ENCODE results near the gene OR5H14. TPM values are rescaled to one million over a fixed set of nuclear protein-coding genes. Genes with fewer than 3 reads are reported as not detected.

Gene OR5H14
- not detected for total RNA-seq
- not detected for polyA plus RNA-seq (2013, experiment 1 of 2)
- not detected for polyA plus RNA-seq (2013, experiment 2 of 2)
- long read RNA-seq, experiment 1 = 0 reads
- long read RNA-seq, experiment 2 = 0 reads
- long read RNA-seq, experiment 3 = 0 reads
- long read RNA-seq, experiment 4 = 0 reads

DNA sequence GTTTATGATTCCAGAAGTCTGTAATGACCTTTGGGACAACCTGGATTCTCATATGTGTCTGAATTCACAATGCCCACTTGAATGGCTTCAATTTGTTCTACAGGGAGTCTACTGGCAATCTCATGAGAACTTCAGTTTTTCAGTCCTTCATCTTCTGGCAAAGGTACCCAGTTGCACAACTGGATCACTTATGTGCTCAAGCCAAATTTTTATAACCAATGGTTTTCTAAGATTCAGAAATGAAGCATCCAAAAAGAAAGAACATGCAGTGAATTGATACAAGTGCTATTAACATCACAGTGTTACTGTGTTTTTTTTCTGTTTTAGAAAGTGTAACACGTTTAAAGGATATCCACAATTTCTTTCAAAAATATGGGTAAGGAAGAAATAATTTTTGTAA lies at the start of gene OR5H14:
TSS of gene OR5H14 (plus strand) at position 301 of the 400 bp plus-strand sequence. CDS start 1,907 bp downstream, outside the sequence.
- Mint-ChIP-seq H3K4me3 (no peak within 1 kb of the TSS), H3K27me3 (ENCODE audit: insufficient read depth) (no peaks in the 10 kb centered on the region), H3K9me3 (peaks cover 3% of the 10 kb centered on the region), H3K36me3 (ENCODE audit: low read depth) (no peaks in the 10 kb centered on the region), H3K27ac (no peak within 1 kb of the TSS), H3K4me1 (no peaks in the 10 kb centered on the region)
- no peak for DNase-seq
- no peaks in the 10 kb centered on the region for H3K27me3 ChIP-seq (ENCODE audit: control insufficient read depth, insufficient read depth, low read length, poor library complexity, severe bottlenecking)
- no peak within 1 kb of the TSS for H3K9ac ChIP-seq (ENCODE audit: extremely low read depth, low read length, poor library complexity, severe bottlenecking)
- H3K4me3 ChIP-seq (ENCODE audit: low read length) = no peak within 1 kb of the TSS
- WGBS, 2 experiments (ENCODE audit: insufficient coverage in 1 of 2, insufficient read length in 1 of 2) = 82% methylated on average over 1 of the region's 1 CpG; no CpG with 5 or more reads in 1 of the 2 experiments
- H3K36me3 ChIP-seq (ENCODE audit: control insufficient read depth, insufficient read depth, low read length) = no peaks in the 10 kb centered on the region
- H3K9me3 ChIP-seq (ENCODE audit: control insufficient read depth, low read length) = no peaks in the 10 kb centered on the region
- no peak within 1 kb of the TSS for H3K27ac ChIP-seq (ENCODE audit: low read depth, low read length)
- no peaks in the 10 kb centered on the region for H3K4me1 ChIP-seq (ENCODE audit: control insufficient read depth, insufficient read depth, low read length)
- TF ChIP-seq CTCF (conservative IDR thresholded peaks at IDR 0.05) = no peak

GRCh38 chr3:98099848-98100247 lies 47.4 kb upstream of the OR5H14 start:
- no peak for DNase-seq
- 68 to 83% methylated on average over 3 to 4 of the region's 4 CpGs for WGBS, 2 experiments (ENCODE audit: insufficient coverage in 1 of 2, insufficient read length in 1 of 2)
- H3K4me1 ChIP-seq (ENCODE audit: control insufficient read depth, insufficient read depth, low read length) = no peaks in the 10 kb centered on the region
- H3K9me3 ChIP-seq (ENCODE audit: control insufficient read depth, low read length) = no peaks in the 10 kb centered on the region
- no peaks in the 10 kb centered on the region for H3K27me3 ChIP-seq (ENCODE audit: control insufficient read depth, insufficient read depth, low read length, poor library complexity, severe bottlenecking)
- H3K36me3 Mint-ChIP-seq (ENCODE audit: low read depth) = no peaks in the 10 kb centered on the region
- H3K4me1 Mint-ChIP-seq = no peaks in the 10 kb centered on the region
- H3K27ac ChIP-seq (ENCODE audit: low read depth, low read length) = no peak overlapping the region
- no peaks in the 10 kb centered on the region for H3K9me3 Mint-ChIP-seq
- no peak overlapping the region for H3K4me3 ChIP-seq (ENCODE audit: low read length)
- H3K36me3 ChIP-seq (ENCODE audit: control insufficient read depth, insufficient read depth, low read length) = no peaks in the 10 kb centered on the region
- H3K9ac ChIP-seq (ENCODE audit: extremely low read depth, low read length, poor library complexity, severe bottlenecking) = no peak overlapping the region
- no peak overlapping the region for H3K27ac Mint-ChIP-seq
- H3K27me3 Mint-ChIP-seq (ENCODE audit: insufficient read depth) = no peaks in the 10 kb centered on the region
- no peak overlapping the region for H3K4me3 Mint-ChIP-seq
- no peak for TF ChIP-seq CTCF (conservative IDR thresholded peaks at IDR 0.05)

GRCh38 chr3:98108162-98108561 lies 39.1 kb upstream of the OR5H14 start:
- no peak for DNase-seq
- no peak overlapping the region for H3K4me3 Mint-ChIP-seq
- H3K4me3 ChIP-seq (ENCODE audit: low read length) = no peak overlapping the region
- no peaks in the 10 kb centered on the region for H3K36me3 ChIP-seq (ENCODE audit: control insufficient read depth, insufficient read depth, low read length)
- peaks cover 9% of the 10 kb centered on the region for H3K9me3 ChIP-seq (ENCODE audit: control insufficient read depth, low read length)
- H3K9me3 Mint-ChIP-seq = peaks cover 15% of the 10 kb centered on the region
- no CpG with 5 or more reads among the region's 1 CpG for WGBS, 2 experiments (ENCODE audit: insufficient coverage in 1 of 2, insufficient read length in 1 of 2)
- no peaks in the 10 kb centered on the region for H3K36me3 Mint-ChIP-seq (ENCODE audit: low read depth)
- H3K27ac ChIP-seq (ENCODE audit: low read depth, low read length) = no peak overlapping the region
- no peak for TF ChIP-seq CTCF (conservative IDR thresholded peaks at IDR 0.05)
- no peak overlapping the region for H3K9ac ChIP-seq (ENCODE audit: extremely low read depth, low read length, poor library complexity, severe bottlenecking)
- H3K4me1 Mint-ChIP-seq = no peaks in the 10 kb centered on the region
- H3K27me3 ChIP-seq (ENCODE audit: control insufficient read depth, insufficient read depth, low read length, poor library complexity, severe bottlenecking) = no peaks in the 10 kb centered on the region
- H3K27ac Mint-ChIP-seq = no peak overlapping the region
- H3K27me3 Mint-ChIP-seq (ENCODE audit: insufficient read depth) = no peaks in the 10 kb centered on the region
- no peaks in the 10 kb centered on the region for H3K4me1 ChIP-seq (ENCODE audit: control insufficient read depth, insufficient read depth, low read length)

Measured in endodermal cell (in vitro differentiated cells).